K562 (cell line): ENCODE results near the gene LRRFIP2. TPM values are rescaled to one million over a fixed set of nuclear protein-coding genes. Genes with fewer than 3 reads are reported as not detected.

Experiments
- ATAC-seq: fragments of 200-7000 bp; cut with Tn5 transposase; 3 replicates; pipeline ENCODE4 v1.9.1; 2020; ENCODE audit warnings: moderate library complexity
- BruUV-seq: library from RNA; stranded (reverse); fragments of 400-500 nt; replicated peaks from 2 replicates; lab custom pipeline; 2021; lab: Mats Ljungman, UMichigan
- CTCF ChIA-PET: fragments of 300-600 bp; formaldehyde crosslinking; extraction: SDS; loops from one replicate; lab custom pipeline; 2021; ENCODE audit warnings: low intra/inter-chr PET ratio; lab: Yijun Ruan, JAX
- POLR2A ChIA-PET: fragments of 300-600, 350-650 bp; sonication (Branson Sonifier 250); formaldehyde crosslinking; extraction: SDS; loops from one replicate; lab custom pipeline; 2021; ENCODE audit warnings: antibody characterized with exemption, inconsistent platforms; lab: Yijun Ruan, JAX
- DNase-seq, 4 experiments: peaks; one replicate each; pipeline versions ENCODE4 v3.0.0 to v3.0.0-alpha.2; 2011 to 2018; ENCODE audit warnings: low spot score in 3 of 4, mixed read lengths in 3 of 4; ENCODE audit errors: extremely low read depth in 1 of 4
- FAIRE-seq: peaks from 2 replicates; lab custom pipeline; 2011; peaks lifted over from hg19 to GRCh38; lab: Jason Lieb, UNC
- H2AFZ ChIP-seq: 2 replicates; pipeline ENCODE4 v1.6.0; 2011; ENCODE audit warnings: low read depth, low read length, control low read depth, inconsistent platforms
- H3K27ac ChIP-seq: fragments of 200-600 bp; 3 replicates; pipeline ENCODE4 v1.8.0; 2011; ENCODE audit warnings: low read depth, mild to moderate bottlenecking, control low read depth, inconsistent platforms, low read length, moderate library complexity, mixed read lengths; ENCODE audit errors: extremely low read depth
- H3K27me3 ChIP-seq, 2 experiments: fragments of 300-600 bp in 1 of 2; 2 replicates in 1 of 2; 3 replicates in 1 of 2; pipeline versions ENCODE4 v1.6.0 to v1.8.0; 2011; ENCODE audit warnings: inconsistent platforms in 2 of 2, low read length in 2 of 2, mild to moderate bottlenecking in 1 of 2, mixed read lengths in 1 of 2, moderate library complexity in 1 of 2; ENCODE audit not compliant: control insufficient read depth in 2 of 2, insufficient read depth in 2 of 2
- H3K36me3 ChIP-seq: fragments of 300-600 bp; 3 replicates; pipeline ENCODE4 v1.8.0; 2011; ENCODE audit warnings: mild to moderate bottlenecking, low read length, inconsistent platforms; ENCODE audit not compliant: control insufficient read depth, insufficient read depth
- H3K4me1 ChIP-seq, 2 experiments: fragments of 200-600 bp in 1 of 2; replicated peaks in 1 of 2; 2 replicates in 1 of 2; 3 replicates in 1 of 2; pipeline versions ENCODE4 v1.5.1 to v1.8.0; 2011; ENCODE audit warnings: inconsistent platforms in 2 of 2, low read length in 2 of 2, mild to moderate bottlenecking in 1 of 2, mixed read lengths in 1 of 2, moderate library complexity in 1 of 2; ENCODE audit not compliant: control insufficient read depth in 2 of 2, insufficient read depth in 2 of 2
- H3K4me2 ChIP-seq: 2 replicates; pipeline ENCODE4 v1.6.1; 2011; ENCODE audit warnings: low read length, control low read depth, inconsistent platforms, mixed read lengths; ENCODE audit not compliant: insufficient read depth
- H3K4me3 ChIP-seq: fragments of 200-600 bp; sonication (generic), shearing (Covaris generic); 2 replicates; pipeline ENCODE4 v1.5.1; 2016; ENCODE audit warnings: control low read depth, inconsistent platforms
- H3K79me2 ChIP-seq: fragments of 200-600 bp; 3 replicates; pipeline ENCODE4 v1.8.0; 2011; ENCODE audit warnings: low read length, inconsistent platforms; ENCODE audit not compliant: control insufficient read depth, insufficient read depth
- H3K9ac ChIP-seq, 2 experiments: 2 replicates each; pipeline versions ENCODE4 v1.6.0 to v1.6.1; 2011; ENCODE audit warnings: low read depth in 2 of 2, low read length in 2 of 2, control low read depth in 1 of 2, inconsistent platforms in 1 of 2, mild to moderate bottlenecking in 1 of 2, mixed read lengths in 1 of 2; ENCODE audit not compliant: insufficient read depth in 1 of 2
- H3K9me1 ChIP-seq: one replicate; pipeline ENCODE4 v1.6.0; 2011; ENCODE audit warnings: inconsistent platforms, mild to moderate bottlenecking, low read length, moderate library complexity; ENCODE audit not compliant: control insufficient read depth, insufficient read depth
- H3K9me3 ChIP-seq: replicated peaks from 2 replicates; pipeline ENCODE4 v1.5.1; 2011; ENCODE audit warnings: low read depth, low read length, inconsistent platforms; ENCODE audit not compliant: control insufficient read depth, insufficient read depth
- H4K20me1 ChIP-seq: replicated peaks from 2 replicates; pipeline ENCODE4 v1.6.1; 2011; ENCODE audit warnings: low read length, inconsistent platforms, mixed read lengths; ENCODE audit not compliant: control insufficient read depth, insufficient read depth
- CEBPZ ChIP-seq: fragments of 150-350 bp; IDR thresholded peaks from 2 replicates; pipeline ENCODE4 v1.6.1; 2014; ENCODE audit warnings: low read depth, mild to moderate bottlenecking, low read length, borderline replicate concordance
- CTCF ChIP-seq, 3 experiments: IDR thresholded peaks in 2 of 3; conservative IDR thresholded peaks in 1 of 3; 2 replicates each; pipeline ENCODE4 v1.5.1; 2011 to 2012; ENCODE audit warnings: low read length in 3 of 3, mild to moderate bottlenecking in 3 of 3, control low read depth in 2 of 3, improper control_type of control experiment in 1 of 3, inconsistent platforms in 1 of 3, low read depth in 1 of 3, mixed read lengths in 1 of 3, moderate library complexity in 1 of 3; ENCODE audit not compliant: insufficient read depth in 2 of 3
- ILF3 ChIP-seq: fragments of 450-650 bp; IDR thresholded peaks from 2 replicates; pipeline ENCODE4 v1.6.1; 2018; ENCODE audit warnings: antibody characterized with exemption, mild to moderate bottlenecking, moderate library complexity, borderline replicate concordance
- NCOR1 ChIP-seq: fragments of 450-650 bp; IDR thresholded peaks from 2 replicates; pipeline ENCODE4 v1.6.1; 2016; ENCODE audit warnings: mild to moderate bottlenecking, moderate library complexity
- NR0B1 ChIP-seq: fragments of 450-650 bp; IDR thresholded peaks from one replicate; pipeline ENCODE4 v1.6.1; 2018; ENCODE audit warnings: mild to moderate bottlenecking, moderate library complexity; ENCODE audit not compliant: partially characterized antibody
- STAG1 ChIP-seq: sonication (generic); formaldehyde crosslinking; IDR thresholded peaks from 2 replicates; pipeline ENCODE4 v1.5.0; 2020; ENCODE audit warnings: missing genetic modification reagents, borderline replicate concordance
- ZBTB12 ChIP-seq: fragments of 250-450 bp; sonication (Bioruptor Pico); IDR thresholded peaks from 2 replicates; pipeline ENCODE4 v1.4.0; 2020
- WGBS: fragments of 100-300 bp; shearing (Covaris generic); methylation state at CpG from one replicate; pipeline ENCODE4 v1.1.6; 2016; ENCODE audit warnings: low coverage, mixed read lengths; ENCODE audit not compliant: insufficient coverage; ENCODE audit errors: missing lambda C conversion rate; 5-methylcytosine and 5-hydroxymethylcytosine counted together
- in situ Hi-C: fragments of 300-500 bp; cut with MboI; formaldehyde crosslinking; loops from 4 replicates; pipeline ENCODE4 v1.15.0; 2018; ENCODE audit warnings: inconsistent platforms, mixed read lengths
- intact Hi-C: fragments of 100-400 bp; cut with micrococcal nuclease; formaldehyde crosslinking; loops from 2 replicates; pipeline ENCODE4 v1.14.2; 2022
- polyA plus RNA-seq, 8 experiments: library from polyadenylated mRNA; depleted of rRNA in 4 of 8; stranded (reverse) in 5 of 8; unstranded in 3 of 8; fragments of >200 nt; fragmentation: Nextera tagmentation in 2 of 8; fragmentation: Illumina TruSeq in 1 of 8; extraction: Ambion mirVana in 2 of 8; extraction: Trizol in 1 of 8; gene quantifications; 2 replicates each; pipeline versions ENCODE4 v1.2.1 to v1.2.3, GENCODE V29; 2011 to 2014; ENCODE audit warnings: inconsistent platforms in 1 of 8, missing spikeins in 1 of 8
- total RNA-seq, 7 experiments: library from RNA; depleted of rRNA in 6 of 7; stranded (reverse); fragments of >200 nt in 6 of 7; fragmentation: Illumina TruSeq in 2 of 7; extraction: Trizol in 2 of 7; gene quantifications; 2 replicates each; pipeline versions ENCODE4 v1.2.1 to v1.2.3, GENCODE V29; 2011 to 2021; ENCODE audit warnings: low replicate concordance in 1 of 7

Gene LRRFIP2
- total and polyA plus RNA-seq, 9 of the 15 experiments (the other 6 are each of a cell fraction or from before 2014, with no cell fraction given), result 9.9 to 53.9 (median 42.7) TPM

GRCh38 chr3:37024092-37024491, 150.3 kb downstream of the LRRFIP2 start (continued):
- TF ChIP-seq CTCF (IDR thresholded peaks at IDR 0.05 in 2 of 3, conservative IDR thresholded peaks at IDR 0.05 in 1 of 3; ENCODE audit: insufficient read depth in 2 of 3, low read depth in 1 of 3, low read length in 3 of 3) (peak; percentile 34 to 52 (median 47); a peak in 5 of 6 replicates), NCOR1 (no peak)

GRCh38 chr3:37017683-37018082, 156.7 kb downstream of the LRRFIP2 start:
- H2AFZ ChIP-seq, result no peak overlapping the region
- intact Hi-C loops, result no loop called here
- ATAC-seq, result no peak
- in situ Hi-C loops, result no loop called here
- no peak overlapping the region for H3K27ac ChIP-seq
- no peak overlapping the region for H3K9ac ChIP-seq
- no peak for DNase-seq
- H3K27me3 ChIP-seq, result no peaks in the 10 kb centered on the region
- H3K79me2 ChIP-seq, result no peaks in the 10 kb centered on the region
- H3K4me2 ChIP-seq, result no peak overlapping the region
- no peaks in the 10 kb centered on the region for H3K9me1 ChIP-seq
- 97% methylated on average over 3 of the region's 3 CpGs for WGBS
- CTCF ChIA-PET, result no interaction called here
- no peak for FAIRE-seq
- H3K36me3 ChIP-seq, result peaks cover 89% of the 10 kb centered on the region
- H3K4me1 ChIP-seq, result no peaks in the 10 kb centered on the region; a peak in 1 of 5 replicates
- H4K20me1 ChIP-seq, result no peaks in the 10 kb centered on the region
- H3K9me3 ChIP-seq, result no peaks in the 10 kb centered on the region
- no TSS peak for BruUV-seq
- POLR2A ChIA-PET, result interaction anchor here (0.5 to 1.4 kb wide), 2 partner anchors 12 to 13 kb away, joined by 3 read pairs; no protein-coding TSS in a partner anchor
- no peak overlapping the region for H3K4me3 ChIP-seq
- TF ChIP-seq NR0B1, result no peak
- TF ChIP-seq ILF3, result no peak
- no peak for TF ChIP-seq STAG1 (CRISPR knock-in tag)
- no peak for TF ChIP-seq ZBTB12 (CRISPR knock-in tag)
- no peak for TF ChIP-seq CEBPZ
- TF ChIP-seq CTCF (IDR thresholded peaks at IDR 0.05 in 2 of 3, conservative IDR thresholded peaks at IDR 0.05 in 1 of 3; ENCODE audit: insufficient read depth in 2 of 3, low read depth in 1 of 3, low read length in 3 of 3), result no peak
